Thyroid gland (tissue), 4 donors: Measurements from ENCODE around the gene C6orf58.

Experiments
- POLR2A ChIP-seq, 2 donors: fragments of 450-650 bp; IDR thresholded peaks; one replicate each; pipeline ENCODE4 v1.6.1; 2017; ENCODE audit warnings: antibody characterized with exemption in 2 of 2, mild to moderate bottlenecking in 2 of 2, moderate library complexity in 1 of 2
- TF ChIP-seq, protein P1 (sequence below), 6 experiments: fragments of 200-600 bp in 3 of 6; fragments of 450-650 bp in 3 of 6; sonication (generic) in 3 of 6; IDR thresholded peaks; one replicate each; pipeline ENCODE4 v1.5.1; 2016 to 2019; ENCODE audit warnings: antibody characterized with exemption in 6 of 6, mild to moderate bottlenecking in 2 of 6, inconsistent platforms in 1 of 6, moderate library complexity in 1 of 6

- TF ChIP-seq, protein P1, sequence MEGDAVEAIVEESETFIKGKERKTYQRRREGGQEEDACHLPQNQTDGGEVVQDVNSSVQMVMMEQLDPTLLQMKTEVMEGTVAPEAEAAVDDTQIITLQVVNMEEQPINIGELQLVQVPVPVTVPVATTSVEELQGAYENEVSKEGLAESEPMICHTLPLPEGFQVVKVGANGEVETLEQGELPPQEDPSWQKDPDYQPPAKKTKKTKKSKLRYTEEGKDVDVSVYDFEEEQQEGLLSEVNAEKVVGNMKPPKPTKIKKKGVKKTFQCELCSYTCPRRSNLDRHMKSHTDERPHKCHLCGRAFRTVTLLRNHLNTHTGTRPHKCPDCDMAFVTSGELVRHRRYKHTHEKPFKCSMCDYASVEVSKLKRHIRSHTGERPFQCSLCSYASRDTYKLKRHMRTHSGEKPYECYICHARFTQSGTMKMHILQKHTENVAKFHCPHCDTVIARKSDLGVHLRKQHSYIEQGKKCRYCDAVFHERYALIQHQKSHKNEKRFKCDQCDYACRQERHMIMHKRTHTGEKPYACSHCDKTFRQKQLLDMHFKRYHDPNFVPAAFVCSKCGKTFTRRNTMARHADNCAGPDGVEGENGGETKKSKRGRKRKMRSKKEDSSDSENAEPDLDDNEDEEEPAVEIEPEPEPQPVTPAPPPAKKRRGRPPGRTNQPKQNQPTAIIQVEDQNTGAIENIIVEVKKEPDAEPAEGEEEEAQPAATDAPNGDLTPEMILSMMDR (IDR thresholded peaks at IDR 0.05): no peak
- no peak for TF ChIP-seq POLR2A (IDR thresholded peaks at IDR 0.05)
These were observed 6.1 kb upstream of the C6orf58 start for GRCh38 chr6:127570739-127571389.
